H1 (cell line): ENCODE data around the gene CBARP. TPM values are rescaled to one million over a fixed set of nuclear protein-coding genes. Genes with fewer than 3 reads are reported as not detected.
A peak's percentile ranks its signal among the peaks of the same experiment; 100 is the strongest.

ENCODE experiments used
- CTCF ChIA-PET: fragments of 300-600 bp; sonication (Branson Sonifier 250); formaldehyde crosslinking; loops from one replicate; lab custom pipeline; 2021; ENCODE audit not compliant: partially characterized antibody; lab: Charles Lee
- POLR2A ChIA-PET: fragments of 300-600 bp; sonication (Branson Sonifier 250); formaldehyde crosslinking; loops from one replicate; lab custom pipeline; 2021; ENCODE audit warnings: inconsistent platforms; ENCODE audit not compliant: partially characterized antibody; lab: Charles Lee
- DNase-seq, 2 experiments: peaks; one replicate each; pipeline versions ENCODE4 v3.0.0 to v3.0.0-alpha.2; 2010 to 2022; ENCODE audit warnings: low spot score in 2 of 2, low read depth in 1 of 2, mixed read lengths in 1 of 2
- FAIRE-seq: peaks from 2 replicates; lab custom pipeline; 2011; peaks lifted over from hg19 to GRCh38; lab: Jason Lieb, UNC
- H2AFZ ChIP-seq: 2 replicates; pipeline ENCODE4 v1.8.1; 2012; ENCODE audit warnings: low read length, inconsistent platforms
- H2AK5ac ChIP-seq: 2 replicates; pipeline ENCODE4 v1.6.1; 2013; ENCODE audit warnings: low read depth, low read length
- H2BK120ac ChIP-seq: replicated peaks from 2 replicates; pipeline ENCODE3; 2013; ENCODE audit warnings: low read depth, low read length, inconsistent platforms
- H2BK12ac ChIP-seq: 2 replicates; pipeline ENCODE4 v1.6.1; 2013; ENCODE audit warnings: low read depth, low read length
- H2BK15ac ChIP-seq: 2 replicates; pipeline ENCODE4 v1.6.1; 2013; ENCODE audit warnings: low read length
- H2BK20ac ChIP-seq: 2 replicates; pipeline ENCODE4 v1.6.1; 2013; ENCODE audit warnings: low read length
- H2BK5ac ChIP-seq: 2 replicates; pipeline ENCODE4 v1.6.1; 2013; ENCODE audit warnings: low read depth, low read length
- H3K14ac ChIP-seq: 2 replicates; pipeline ENCODE4 v1.6.1; 2013; ENCODE audit warnings: inconsistent platforms; ENCODE audit not compliant: insufficient read length
- H3K18ac ChIP-seq: 2 replicates; pipeline ENCODE4 v1.6.1; 2013; ENCODE audit warnings: low read length; ENCODE audit errors: extremely low read depth
- H3K23ac ChIP-seq: 2 replicates; pipeline ENCODE4 v1.6.1; 2013; ENCODE audit warnings: inconsistent platforms; ENCODE audit not compliant: insufficient read length
- H3K23me2 ChIP-seq: 2 replicates; pipeline ENCODE4 v1.6.1; 2013; ENCODE audit warnings: low read depth, low read length
- H3K27ac ChIP-seq: 2 replicates; pipeline ENCODE4 v1.6.1; 2011; ENCODE audit warnings: low read depth, low read length, inconsistent platforms
- H3K27me3 ChIP-seq, 4 experiments: replicated peaks in 1 of 4; 1 replicate in 1 of 4; 2 replicates in 3 of 4; pipeline versions ENCODE4 v1.6.1 to v1.8.1; 2011 to 2013; ENCODE audit warnings: low read length in 3 of 4, mild to moderate bottlenecking in 3 of 4, inconsistent platforms in 2 of 4, mixed read lengths in 2 of 4, moderate library complexity in 1 of 4; ENCODE audit not compliant: control insufficient read depth in 3 of 4, insufficient read depth in 3 of 4; ENCODE audit errors: extremely low read depth in 1 of 4
- H3K36me3 ChIP-seq, 4 experiments: 2 replicates each; pipeline versions ENCODE4 v1.6.1 to v1.8.1; 2011 to 2013; ENCODE audit warnings: mild to moderate bottlenecking in 4 of 4, low read length in 3 of 4, moderate library complexity in 2 of 4, control low read depth in 1 of 4, inconsistent platforms in 1 of 4; ENCODE audit not compliant: insufficient read depth in 4 of 4, control insufficient read depth in 2 of 4
- H3K4ac ChIP-seq: replicated peaks from 2 replicates; pipeline ENCODE3; 2013; ENCODE audit warnings: low read length, low read depth, mixed read lengths, inconsistent platforms; ENCODE audit not compliant: insufficient read length
- H3K4me1 ChIP-seq, 4 experiments: replicated peaks in 1 of 4; 1 replicate in 1 of 4; 2 replicates in 3 of 4; pipeline versions ENCODE4 v1.6.1 to v1.8.1; 2011 to 2013; ENCODE audit warnings: low read length in 3 of 4, inconsistent platforms in 2 of 4, mixed read lengths in 1 of 4; ENCODE audit not compliant: insufficient read depth in 4 of 4, control insufficient read depth in 3 of 4
- H3K4me2 ChIP-seq, 2 experiments: 2 replicates each; pipeline versions ENCODE4 v1.6.1 to v1.8.1; 2011 to 2013; ENCODE audit warnings: low read depth in 2 of 2, low read length in 2 of 2, control low read depth in 1 of 2, inconsistent platforms in 1 of 2, mild to moderate bottlenecking in 1 of 2; ENCODE audit not compliant: insufficient read depth in 1 of 2
- H3K4me3 ChIP-seq, 4 experiments: fragments of 200-600, 300-600 bp in 1 of 4; sonication (generic), shearing (Covaris generic), sonication (Bioruptor Twin) in 1 of 4; 2 replicates each; pipeline versions ENCODE4 v1.5.1 to v1.8.1; 2011 to 2016; ENCODE audit warnings: low read length in 4 of 4, low read depth in 3 of 4, control low read depth in 2 of 4, inconsistent platforms in 2 of 4, mild to moderate bottlenecking in 2 of 4, mixed read lengths in 1 of 4, moderate library complexity in 1 of 4; ENCODE audit not compliant: insufficient read depth in 2 of 4; ENCODE audit errors: extremely low read depth in 1 of 4
- H3K56ac ChIP-seq: replicated peaks from 2 replicates; pipeline ENCODE3; 2013; ENCODE audit warnings: low read depth, mild to moderate bottlenecking, mixed read lengths, low read length, inconsistent platforms; ENCODE audit not compliant: insufficient read length
- H3K79me1 ChIP-seq: 2 replicates; pipeline ENCODE4 v1.6.1; 2013; ENCODE audit warnings: low read depth, low read length, control low read depth
- H3K79me2 ChIP-seq, 2 experiments: 2 replicates each; pipeline versions ENCODE4 v1.6.1 to v1.8.1; 2012 to 2013; ENCODE audit warnings: low read length in 2 of 2, mild to moderate bottlenecking in 2 of 2, inconsistent platforms in 1 of 2; ENCODE audit not compliant: insufficient read depth in 2 of 2, control insufficient read depth in 1 of 2
- H3K9ac ChIP-seq, 4 experiments: replicated peaks in 1 of 4; 1 replicate in 1 of 4; 2 replicates in 3 of 4; pipeline versions ENCODE4 v1.6.1 to v1.8.1; 2011 to 2013; ENCODE audit warnings: low read depth in 3 of 4, low read length in 3 of 4, control low read depth in 2 of 4, mild to moderate bottlenecking in 2 of 4, moderate library complexity in 2 of 4, inconsistent platforms in 1 of 4; ENCODE audit errors: extremely low read depth in 1 of 4
- H3K9me3 ChIP-seq, 2 experiments: 2 replicates each; pipeline versions ENCODE4 v1.6.1 to v1.8.1; 2012 to 2013; ENCODE audit warnings: mild to moderate bottlenecking in 2 of 2, moderate library complexity in 2 of 2, control low read depth in 1 of 2, inconsistent platforms in 1 of 2, low read depth in 1 of 2, low read length in 1 of 2, mixed read lengths in 1 of 2; ENCODE audit not compliant: insufficient read depth in 2 of 2
- H4K20me1 ChIP-seq, 2 experiments: replicated peaks in 1 of 2; 2 replicates each; pipeline versions ENCODE3 to v1.8.1; 2011 to 2013; ENCODE audit warnings: inconsistent platforms in 2 of 2, low read length in 2 of 2, mild to moderate bottlenecking in 1 of 2; ENCODE audit not compliant: insufficient read depth in 2 of 2, control insufficient read depth in 1 of 2
- H4K5ac ChIP-seq: 2 replicates; pipeline ENCODE4 v1.6.1; 2013; ENCODE audit warnings: low read length, low read depth, mixed read lengths, inconsistent platforms; ENCODE audit not compliant: insufficient read length
- H4K8ac ChIP-seq: 2 replicates; pipeline ENCODE4 v1.8.0; 2013; ENCODE audit warnings: mild to moderate bottlenecking, moderate library complexity, low read length, inconsistent platforms; ENCODE audit not compliant: insufficient read depth; ENCODE audit errors: extremely low read depth
- H4K91ac ChIP-seq: replicated peaks from 2 replicates; pipeline ENCODE3; 2013; ENCODE audit warnings: low read length, mixed read lengths, inconsistent platforms; ENCODE audit not compliant: insufficient read length
- ATF3 ChIP-seq: IDR thresholded peaks from 2 replicates; pipeline ENCODE4 v1.6.1; 2011; ENCODE audit warnings: low read depth, mild to moderate bottlenecking, low read length; ENCODE audit not compliant: insufficient read depth
- BRCA1 ChIP-seq: IDR thresholded peaks from 2 replicates; pipeline ENCODE4 v1.6.1; 2012; ENCODE audit warnings: low read depth, low read length, improper control_type of control experiment
- EP300 ChIP-seq, 2 experiments: IDR thresholded peaks; 1 replicate in 1 of 2; 2 replicates in 1 of 2; pipeline ENCODE4 v1.6.1; 2011 to 2012; ENCODE audit warnings: low read depth in 2 of 2, low read length in 2 of 2, mild to moderate bottlenecking in 2 of 2, borderline replicate concordance in 1 of 2, inconsistent platforms in 1 of 2, moderate library complexity in 1 of 2
- GABPA ChIP-seq: IDR thresholded peaks from 2 replicates; pipeline ENCODE4 v1.6.1; 2011; ENCODE audit warnings: mild to moderate bottlenecking, low read length, moderate library complexity, borderline replicate concordance; ENCODE audit not compliant: insufficient read depth
- HDAC2 ChIP-seq, 2 experiments: fragments of 300-600 bp in 1 of 2; sonication (generic) in 1 of 2; IDR thresholded peaks; 2 replicates each; pipeline ENCODE4 v1.6.1; 2011 to 2012; ENCODE audit warnings: low read depth in 2 of 2, low read length in 2 of 2, mild to moderate bottlenecking in 2 of 2, moderate library complexity in 2 of 2, borderline replicate concordance in 1 of 2, inconsistent platforms in 1 of 2
- PHF8 ChIP-seq: fragments of 200-600 bp; sonication (generic); conservative IDR thresholded peaks from 2 replicates; pipeline ENCODE4 v1.7.1; 2012; ENCODE audit warnings: low read depth, mild to moderate bottlenecking, inconsistent platforms, low read length, moderate library complexity
- RFX5 ChIP-seq: IDR thresholded peaks from 2 replicates; pipeline ENCODE4 v1.6.1; 2011; ENCODE audit warnings: low read depth, low read length, improper control_type of control experiment, borderline replicate concordance
- RXRA ChIP-seq: IDR thresholded peaks from 2 replicates; pipeline ENCODE4 v1.6.1; 2011; ENCODE audit warnings: low read depth, mild to moderate bottlenecking, low read length, moderate library complexity; ENCODE audit not compliant: insufficient read depth
- WGBS, 2 experiments: shearing (Covaris generic) in 1 of 2; methylation state at CpG; one replicate each; pipeline versions ENCODE4 v1.1.6 to v1.1.7; 2013 to 2015; ENCODE audit warnings: low lambda C conversion rate in 2 of 2, mixed read lengths in 2 of 2, inconsistent platforms in 1 of 2, low coverage in 1 of 2, missing lambda C conversion rate in 1 of 2; ENCODE audit not compliant: insufficient replicate concordance in 2 of 2, insufficient coverage in 1 of 2, insufficient read length in 1 of 2; ENCODE audit errors: extremely low coverage in 1 of 2, missing lambda C conversion rate in 1 of 2; 5-methylcytosine and 5-hydroxymethylcytosine counted together
- polyA plus RNA-seq, 7 experiments: library from polyadenylated mRNA; depleted of rRNA in 3 of 7; stranded (reverse) in 5 of 7; unstranded in 2 of 7; fragments of >200 nt in 5 of 7; fragments of 200-250 nt in 2 of 7; gene quantifications; 1 replicate in 5 of 7; 2 replicates in 1 of 7; 4 replicates in 1 of 7; pipeline versions ENCODE4 v1.2.1 to v1.2.3, GENCODE V29; 2011 to 2013; ENCODE audit warnings: missing spikeins in 2 of 7, mixed read lengths in 2 of 7
- total RNA-seq: library from RNA; stranded (reverse); fragmentation: NEBNext Ultra II Directional; extraction: Animal tissue kit (Norgen Biotek cat#: 25700); gene quantifications from 2 replicates; pipeline ENCODE4 v1.2.1, GENCODE V29; 2021

CBARP gene
- total and polyA plus RNA-seq, 2 of the 8 experiments (the other 6 are each of a cell fraction or from before 2014, with no cell fraction given): 4.9 to 14.7 TPM

GRCh38 chr19:1223018-1223855 lies 14.6 kb downstream of the CBARP start:
- ChIA-PET CTCF (interaction anchor here (0.5 to 9.0 kb wide), 39 partner anchors 9 to 1387 kb away, joined by 3 to 56 read pairs (median 4); partner anchors contain the start of genes ATP5F1D and CBARP), POLR2A (interaction anchor here (0.6 to 2.1 kb wide), 13 partner anchors 9 to 197 kb away, joined by 3 to 10 read pairs (median 4); partner anchors contain the start of genes CBARP, CIRBP and CNN2)
- WGBS, 2 experiments: 86% methylated on average over 39 of the region's 48 CpGs; no CpG with 5 or more reads in 1 of the 2 experiments
- Histone ChIP-seq H3K4me3 (no peak overlapping the region), H2AK5ac (no peak overlapping the region), H3K14ac (no peak overlapping the region), H3K56ac (no peak overlapping the region), H2BK20ac (no peak overlapping the region), H3K4me1 (no peaks in the 10 kb centered on the region; a peak in 1 of 7 replicates), H4K5ac (no peak overlapping the region), H3K4ac (no peak overlapping the region), H3K36me3 (peaks cover 0 to 57% (median 2%) of the 10 kb centered on the region in 4 experiments; a peak in 4 of 8 replicates), H4K91ac (no peak overlapping the region), H3K23me2 (no peaks in the 10 kb centered on the region), H2BK5ac (peak overlapping the region; percentile 66; the same call in 1 of the 2 replicates), H4K8ac (peak overlapping the region; percentile 80), H2AFZ (no peak overlapping the region), H3K27me3 (no peaks in the 10 kb centered on the region), H3K4me2 (no peak overlapping the region), H3K23ac (no peak overlapping the region), H3K79me1 (peaks cover 4% of the 10 kb centered on the region), H2BK15ac (0 out of 2 replicates have a peak overlapping the region, but pooled peaks have one; percentile 61), H2BK120ac (no peak overlapping the region), H3K27ac (no peak overlapping the region; the same call in 1 of the 2 replicates), H2BK12ac (no peak overlapping the region), H4K20me1 (peaks cover 16 to 30% of the 10 kb centered on the region in 2 experiments), H3K18ac (no peak overlapping the region), H3K79me2 (peaks cover 0 to 8% of the 10 kb centered on the region in 2 experiments; a peak in 1 of 4 replicates), H3K9ac (no peak overlapping the region), H3K9me3 (no peaks in the 10 kb centered on the region)
- DNase-seq (peak in 1 of 2 experiments; percentile 80), FAIRE-seq (no peak)
- TF ChIP-seq RXRA: no peak
- TF ChIP-seq ATF3: no peak
- no peak for TF ChIP-seq RFX5
- no peak for TF ChIP-seq PHF8
- TF ChIP-seq BRCA1: no peak
- TF ChIP-seq GABPA: peak; percentile 82; the same call in 1 of the 2 replicates
- no peak for TF ChIP-seq EP300 (IDR thresholded peaks at IDR 0.05; ENCODE audit: borderline replicate concordance in 1 of 2, low read depth in 2 of 2, low read length in 2 of 2)
- no peak for TF ChIP-seq HDAC2 (IDR thresholded peaks at IDR 0.05; ENCODE audit: borderline replicate concordance in 1 of 2, low read depth in 2 of 2, low read length in 2 of 2)
